ENCODE measurements around the gene TOB1. TPM values are rescaled to one million over a fixed set of nuclear protein-coding genes. Genes with fewer than 3 reads are reported as not detected.

The TOB1 gene
- 100 to 1,000 TPM; 121 to 124 TPM for total RNA-seq

GRCh38 chr17:50866261-50866949, at the start of gene TOB1:
Gene TOB1, minus strand, starts transcription at chr17:50866354. Its CDS starts 2,337 bp downstream, at chr17:50864017.
- peak; percentile 97 for DNase-seq
- no peaks in the 10 kb centered on the region for H3K27me3 Mint-ChIP-seq
- POLR2A ChIA-PET: interaction anchor here (0.6 to 10.8 kb wide), 45 partner anchors 9 to 1126 kb away, joined by 3 to 457 read pairs (median 6); partner anchors contain the start of genes LUC7L3, NME1, NME2 and SPAG9
- H3K27ac Mint-ChIP-seq: peak within 1 kb of the TSS; percentile 95
- peak within 1 kb of the TSS; percentile 97 for H3K4me3 Mint-ChIP-seq
- CTCF ChIA-PET: interaction anchor here (0.5 to 3.8 kb wide), 13 partner anchors 12 to 287 kb away, joined by 3 to 47 read pairs (median 7); partner anchors contain the start of gene NME1
- peaks cover 50% of the 10 kb centered on the region for H3K4me1 Mint-ChIP-seq
- H3K36me3 Mint-ChIP-seq (ENCODE audit: low read depth): peaks cover 44% of the 10 kb centered on the region
- H3K9me3 Mint-ChIP-seq: no peaks in the 10 kb centered on the region

GRCh38 chr17:50914505-50915063, 48.4 kb upstream of the TOB1 start:
- H3K4me1 Mint-ChIP-seq: peaks cover 86% of the 10 kb centered on the region
- no peaks in the 10 kb centered on the region for H3K36me3 Mint-ChIP-seq (ENCODE audit: low read depth)
- POLR2A ChIA-PET: interaction anchor here (0.9 to 11.4 kb wide), 3 partner anchors 30 to 195 kb away, joined by 3 to 144 read pairs (median 3); partner anchors contain the start of genes LUC7L3 and TOB1
- no peaks in the 10 kb centered on the region for H3K27me3 Mint-ChIP-seq
- H3K4me3 Mint-ChIP-seq: no peak overlapping the region
- H3K27ac Mint-ChIP-seq: no peak overlapping the region
- CTCF ChIA-PET: no interaction called here
- DNase-seq: no peak
- no peaks in the 10 kb centered on the region for H3K9me3 Mint-ChIP-seq

- DNase-seq: no peak
- ChIA-PET POLR2A (interaction anchor here (0.7 to 11.4 kb wide), 3 partner anchors 14 to 48 kb away, joined by 3 to 144 read pairs (median 3); partner anchors contain the start of gene TOB1), CTCF (interaction anchor here (0.7 to 4.8 kb wide), 2 partner anchors 47 to 64 kb away, joined by 4 to 30 read pairs; partner anchors contain the start of gene TOB1)
- peaks cover 88% of the 10 kb centered on the region for H3K4me1 Mint-ChIP-seq
- H3K4me3 Mint-ChIP-seq: no peak overlapping the region
- H3K36me3 Mint-ChIP-seq (ENCODE audit: low read depth): peaks cover 3% of the 10 kb centered on the region
- H3K27me3 Mint-ChIP-seq: no peaks in the 10 kb centered on the region
- H3K27ac Mint-ChIP-seq: peak overlapping the region; percentile 46
- H3K9me3 Mint-ChIP-seq: no peaks in the 10 kb centered on the region
These were observed 47.0 kb upstream of the TOB1 start for GRCh38 chr17:50913120-50913519.

GRCh38 chr17:50911890-50912289, 45.7 kb upstream of the TOB1 start:
- ChIA-PET POLR2A (interaction anchor here (1.1 to 15.2 kb wide), 8 partner anchors 10 to 47 kb away, joined by 3 to 298 read pairs (median 9); partner anchors contain the start of gene TOB1), CTCF (interaction anchor here (0.8 to 4.8 kb wide), 5 partner anchors 14 to 46 kb away, joined by 3 to 30 read pairs (median 5); partner anchors contain the start of gene TOB1)
- H3K9me3 Mint-ChIP-seq: no peaks in the 10 kb centered on the region
- no peaks in the 10 kb centered on the region for H3K27me3 Mint-ChIP-seq
- peak overlapping the region; percentile 97 for H3K27ac Mint-ChIP-seq
- no peak overlapping the region for H3K4me3 Mint-ChIP-seq
- no peak for DNase-seq
- peaks cover 86% of the 10 kb centered on the region for H3K4me1 Mint-ChIP-seq
- H3K36me3 Mint-ChIP-seq (ENCODE audit: low read depth): peaks cover 3% of the 10 kb centered on the region

- H3K27ac Mint-ChIP-seq: peak overlapping the region; percentile 97
- DNase-seq: no peak
- H3K36me3 Mint-ChIP-seq (ENCODE audit: low read depth): peaks cover 3% of the 10 kb centered on the region
- no peak overlapping the region for H3K4me3 Mint-ChIP-seq
- peaks cover 83% of the 10 kb centered on the region for H3K4me1 Mint-ChIP-seq
- H3K9me3 Mint-ChIP-seq: no peaks in the 10 kb centered on the region
- ChIA-PET CTCF (interaction anchor here (0.7 to 4.8 kb wide), 4 partner anchors 24 to 45 kb away, joined by 4 to 30 read pairs (median 6); partner anchors contain the start of gene TOB1), POLR2A (interaction anchor here (1.0 to 15.2 kb wide), 10 partner anchors 8 to 60 kb away, joined by 3 to 298 read pairs (median 9); partner anchors contain the start of gene TOB1)
- H3K27me3 Mint-ChIP-seq: no peaks in the 10 kb centered on the region
These were observed 45.3 kb upstream of the TOB1 start for GRCh38 chr17:50911450-50911849.

- Mint-ChIP-seq H3K4me3 (peak overlapping the region; percentile 19), H3K4me1 (peaks cover 79% of the 10 kb centered on the region), H3K27me3 (no peaks in the 10 kb centered on the region), H3K9me3 (no peaks in the 10 kb centered on the region), H3K36me3 (ENCODE audit: low read depth) (peaks cover 3% of the 10 kb centered on the region), H3K27ac (peak overlapping the region; percentile 97)
- peak; percentile 90 for DNase-seq
- ChIA-PET POLR2A (interaction anchor here (1.0 to 15.2 kb wide), 11 partner anchors 9 to 58 kb away, joined by 3 to 298 read pairs (median 10); partner anchors contain the start of gene TOB1), CTCF (interaction anchor here (0.5 to 4.8 kb wide), 7 partner anchors 26 to 185 kb away, joined by 3 to 30 read pairs (median 4); partner anchors contain the start of gene TOB1)
These were observed 43.8 kb upstream of the TOB1 start for GRCh38 chr17:50909765-50910605.

GRCh38 chr17:50908860-50909764, 43.0 kb upstream of the TOB1 start:
- no peak overlapping the region for H3K4me3 Mint-ChIP-seq
- CTCF ChIA-PET: interaction anchor here (0.5 to 4.8 kb wide), 7 partner anchors 25 to 184 kb away, joined by 3 to 30 read pairs (median 4); partner anchors contain the start of gene TOB1
- H3K4me1 Mint-ChIP-seq: peaks cover 73% of the 10 kb centered on the region
- peaks cover 3% of the 10 kb centered on the region for H3K36me3 Mint-ChIP-seq (ENCODE audit: low read depth)
- no peaks in the 10 kb centered on the region for H3K27me3 Mint-ChIP-seq
- POLR2A ChIA-PET: interaction anchor here (0.8 to 15.2 kb wide), 9 partner anchors 9 to 57 kb away, joined by 3 to 298 read pairs (median 9); partner anchors contain the start of gene TOB1
- DNase-seq: peak; percentile 38
- no peaks in the 10 kb centered on the region for H3K9me3 Mint-ChIP-seq
- peak overlapping the region; percentile 97 for H3K27ac Mint-ChIP-seq

- POLR2A ChIA-PET: interaction anchor here (0.8 to 15.2 kb wide), 6 partner anchors 18 to 43 kb away, joined by 3 to 298 read pairs (median 20); partner anchors contain the start of gene TOB1
- Mint-ChIP-seq H3K9me3 (no peaks in the 10 kb centered on the region), H3K4me1 (peaks cover 74% of the 10 kb centered on the region), H3K27ac (no peak overlapping the region), H3K36me3 (ENCODE audit: low read depth) (peaks cover 3% of the 10 kb centered on the region), H3K27me3 (no peaks in the 10 kb centered on the region), H3K4me3 (no peak overlapping the region)
- no peak for DNase-seq
- CTCF ChIA-PET: interaction anchor here (1.1 kb wide), 1 partner anchor 41 kb away, joined by 4 read pairs; no protein-coding TSS in a partner anchor
These were observed 42.1 kb upstream of the TOB1 start for GRCh38 chr17:50908140-50908859.

GRCh38 chr17:50906443-50906842, 40.3 kb upstream of the TOB1 start:
- CTCF ChIA-PET: interaction anchor here (2.0 kb wide), 1 partner anchor 20 kb away, joined by 5 read pairs; no protein-coding TSS in a partner anchor
- POLR2A ChIA-PET: interaction anchor here (15.2 kb wide), 1 partner anchor 41 kb away, joined by 298 read pairs; the partner anchor contains the start of gene TOB1

GRCh38 chr17:50905460-50905803, 39.3 kb upstream of the TOB1 start:
- Mint-ChIP-seq H3K27ac (peak overlapping the region; percentile 74), H3K4me3 (no peak overlapping the region), H3K4me1 (peaks cover 70% of the 10 kb centered on the region), H3K36me3 (ENCODE audit: low read depth) (peaks cover 3% of the 10 kb centered on the region), H3K27me3 (no peaks in the 10 kb centered on the region), H3K9me3 (no peaks in the 10 kb centered on the region)
- ChIA-PET CTCF (interaction anchor here (1.0 to 2.0 kb wide), 2 partner anchors 21 to 53 kb away, joined by 5 read pairs; no protein-coding TSS in a partner anchor), POLR2A (interaction anchor here (0.8 to 15.2 kb wide), 7 partner anchors 14 to 160 kb away, joined by 3 to 298 read pairs (median 4); partner anchors contain the start of gene TOB1)
- DNase-seq: no peak

More at GRCh38 chr17:50906443-50906842, 40.3 kb upstream of the TOB1 start:
- Mint-ChIP-seq H3K4me3 (no peak overlapping the region), H3K36me3 (ENCODE audit: low read depth) (peaks cover 3% of the 10 kb centered on the region), H3K27ac (peak overlapping the region; percentile 21), H3K9me3 (no peaks in the 10 kb centered on the region), H3K4me1 (peaks cover 77% of the 10 kb centered on the region), H3K27me3 (no peaks in the 10 kb centered on the region)
- no peak for DNase-seq
